ENCODE measurements around the gene RABGAP1L.
A peak's percentile ranks its signal among the peaks of the same experiment; 100 is the strongest.

RABGAP1L gene

GRCh38 chr1:174225499-174226204 lies 66.3 kb downstream of the RABGAP1L start:
- no peak for TF ChIP-seq ZFX (IDR thresholded peaks at IDR 0.05)
- TF ChIP-seq CTCF (conservative IDR thresholded peaks at IDR 0.05): no peak
- H3K27ac ChIP-seq: no peak overlapping the region

DNA sequence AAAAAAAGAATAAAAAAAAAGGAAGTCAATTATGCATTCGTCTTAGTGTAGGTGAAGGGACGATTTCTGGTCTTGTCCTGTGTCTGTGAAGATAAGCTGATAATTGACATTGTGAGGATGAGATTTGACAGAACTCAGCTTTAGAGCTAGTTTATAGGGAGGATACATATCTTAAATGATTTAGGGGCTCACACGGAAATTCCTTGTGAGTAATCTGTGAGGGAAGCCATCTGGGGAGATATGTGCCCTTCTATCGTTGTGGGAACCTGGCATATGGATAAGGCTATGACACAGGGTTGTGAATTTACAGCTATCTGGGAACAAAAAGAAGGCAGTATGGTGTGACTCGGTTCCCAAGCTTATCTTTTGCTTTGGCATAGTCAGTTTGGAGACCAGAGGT lies 71.1 kb downstream of the RABGAP1L start:
- TF ChIP-seq ZFX (IDR thresholded peaks at IDR 0.05) (no peak), CTCF (conservative IDR thresholded peaks at IDR 0.05) (no peak)
- no peak overlapping the region for H3K27ac ChIP-seq

- TF ChIP-seq CTCF (conservative IDR thresholded peaks at IDR 0.05) (no peak), ZFX (IDR thresholded peaks at IDR 0.05) (no peak)
- H3K27ac ChIP-seq: no peak overlapping the region
These were observed 73.4 kb downstream of the RABGAP1L start for GRCh38 chr1:174232761-174233160.

DNA sequence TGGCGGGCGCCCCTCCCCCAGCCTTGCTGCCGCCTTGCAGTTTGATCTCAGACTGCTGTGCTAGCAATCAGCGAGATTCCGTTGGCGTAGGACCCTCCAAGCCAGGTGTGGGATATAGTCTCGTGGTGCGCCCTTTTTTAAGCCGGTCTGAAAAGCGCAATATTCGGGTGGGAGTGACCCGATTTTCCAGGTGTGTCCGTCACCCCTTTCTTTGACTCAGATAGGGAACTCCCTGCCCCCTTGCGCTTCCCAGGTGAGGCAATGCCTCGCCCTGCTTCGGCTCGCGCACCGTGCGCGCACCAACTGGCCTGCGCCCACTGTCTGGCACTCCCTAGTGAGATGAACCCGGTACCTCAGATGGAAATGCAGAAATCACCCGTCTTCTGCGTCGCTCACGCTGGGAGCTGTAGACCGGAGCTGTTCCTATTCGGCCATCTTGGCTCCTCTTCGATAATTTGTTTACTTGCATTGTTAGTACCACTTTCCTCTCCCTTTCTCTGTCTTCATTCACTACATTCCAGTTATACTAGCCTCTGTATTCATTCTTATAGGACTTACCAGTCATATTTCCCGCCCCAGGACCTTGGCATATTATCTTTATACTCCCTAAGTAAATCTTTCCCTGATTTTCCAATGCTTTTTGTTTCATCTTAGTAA lies 79.7 kb downstream of the RABGAP1L start:
- H3K27ac ChIP-seq: peak overlapping the region; percentile 63

DNA sequence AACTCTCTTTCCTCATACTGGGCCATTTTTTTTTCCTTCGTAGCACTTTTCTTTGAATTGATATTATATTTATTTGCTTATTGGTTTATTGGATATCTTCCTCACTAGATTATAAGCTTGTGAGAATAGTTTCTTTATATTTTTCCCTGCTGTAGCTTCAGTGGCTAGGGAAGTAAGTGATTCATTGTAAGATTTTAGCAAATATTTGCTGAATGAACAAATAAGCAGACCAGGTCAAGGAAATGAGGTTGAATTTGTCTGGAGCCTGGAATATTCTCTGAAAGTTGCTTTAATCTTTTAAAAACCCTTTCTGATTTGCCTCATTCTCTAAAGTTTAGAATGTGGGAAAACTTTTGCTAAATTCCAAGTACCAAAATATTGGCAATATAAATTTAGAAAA lies 80.2 kb downstream of the RABGAP1L start:
- no peak for TF ChIP-seq ZFX (IDR thresholded peaks at IDR 0.05)
- no peak for TF ChIP-seq CTCF (conservative IDR thresholded peaks at IDR 0.05)

GRCh38 chr1:174242856-174243255 lies 83.5 kb downstream of the RABGAP1L start:
- no peak overlapping the region for H3K27ac ChIP-seq
- TF ChIP-seq CTCF (conservative IDR thresholded peaks at IDR 0.05) (no peak), ZFX (IDR thresholded peaks at IDR 0.05) (no peak)

More for the DNA sequence above, 80.2 kb downstream of the RABGAP1L start:
- H3K27ac ChIP-seq: no peak overlapping the region

DNA sequence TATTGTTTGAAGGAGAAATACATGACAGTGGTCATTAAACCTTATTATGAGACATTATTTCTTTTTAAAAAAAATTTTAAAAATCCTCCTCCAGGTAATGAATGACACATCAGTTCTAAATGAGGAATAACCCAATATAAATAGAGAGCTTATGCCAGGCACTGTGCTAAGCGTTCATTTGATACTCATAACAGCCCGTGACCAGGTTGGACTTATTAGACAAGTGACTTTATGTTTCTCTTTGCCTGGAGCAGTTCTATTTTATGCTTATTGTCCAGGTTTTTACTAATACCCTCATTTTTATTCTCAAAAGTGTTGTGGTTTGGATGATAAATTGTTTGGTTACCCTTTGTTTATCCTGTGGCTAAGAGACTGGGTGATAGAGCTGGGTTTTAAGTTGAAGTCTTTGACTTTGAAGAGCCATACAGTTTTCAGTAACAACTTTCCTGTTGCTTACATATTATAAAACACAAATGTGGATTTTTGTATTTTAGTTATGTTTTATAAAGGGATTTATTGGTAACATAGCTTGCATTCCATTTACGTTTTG lies 84.2 kb downstream of the RABGAP1L start:
- no peak overlapping the region for H3K27ac ChIP-seq
- no peak for TF ChIP-seq ZFX (IDR thresholded peaks at IDR 0.05)
- no peak for TF ChIP-seq CTCF (conservative IDR thresholded peaks at IDR 0.05)

Data from C4-2B (cell line).